Measurements from ENCODE around the gene CD209.

Gene CD209

DNA sequence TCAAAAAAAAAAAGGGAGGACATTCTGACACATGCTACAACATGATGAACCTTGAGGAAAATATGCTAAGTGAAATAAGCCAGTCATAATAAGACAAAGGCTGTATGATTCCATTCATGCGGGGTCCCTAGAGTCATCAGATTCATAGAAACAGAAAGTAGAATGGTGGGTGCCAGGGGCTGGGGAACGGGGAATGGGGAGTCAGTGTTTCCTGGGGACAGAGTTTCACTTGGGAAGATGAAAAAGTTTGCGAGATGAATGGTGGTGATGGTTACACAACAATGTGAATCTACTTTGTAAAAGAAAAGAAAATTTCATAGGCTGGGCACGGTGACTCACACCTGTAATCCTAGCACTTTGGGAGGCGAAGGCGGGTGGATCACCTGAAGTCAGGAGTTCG is 9.3 kb downstream of the CD209 start:
- DNase-seq (ENCODE audit: low spot score), result no peak

DNA sequence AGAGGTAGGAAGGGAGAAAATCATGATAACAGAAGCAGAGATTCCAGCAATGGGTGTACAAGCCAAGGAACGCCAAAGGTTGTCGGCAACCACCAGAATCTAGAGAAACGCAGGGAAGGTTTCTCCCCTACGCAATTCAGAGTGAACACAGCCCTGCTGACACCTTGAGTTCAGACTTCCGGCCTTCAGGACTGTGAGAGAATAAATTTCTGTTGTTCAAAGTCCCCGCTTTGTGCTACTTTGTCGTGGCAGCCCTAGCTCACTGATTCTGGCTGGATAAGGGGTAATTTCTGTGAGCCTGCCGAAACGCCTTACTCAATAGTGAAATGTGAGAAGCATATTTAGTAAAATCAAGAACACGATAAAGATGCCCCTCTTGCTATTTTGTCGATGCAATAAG is 10.1 kb downstream of the CD209 start:
- DNase-seq (ENCODE audit: low spot score), result no peak

DNA sequence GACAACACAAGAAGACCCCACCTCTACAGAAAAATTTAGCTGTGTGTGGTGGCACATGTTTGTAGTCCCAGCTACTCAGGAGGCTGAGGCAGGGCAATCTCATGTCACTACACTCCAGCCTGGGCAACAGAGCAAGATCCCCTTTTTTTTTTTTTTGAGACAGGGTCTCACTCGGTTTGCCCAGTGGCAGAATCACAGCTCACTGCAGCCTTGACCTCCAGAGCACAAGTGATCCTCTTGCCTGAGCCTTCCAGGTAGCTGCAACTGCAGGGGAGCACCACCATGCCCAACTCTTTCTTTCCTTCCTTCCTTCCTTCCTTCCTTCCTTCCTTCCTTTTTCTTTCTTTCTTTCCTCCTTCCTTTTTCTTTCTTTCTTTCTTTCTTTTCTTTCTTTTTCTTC is 11.2 kb downstream of the CD209 start:
- DNase-seq (ENCODE audit: low spot score), result no peak

DNA sequence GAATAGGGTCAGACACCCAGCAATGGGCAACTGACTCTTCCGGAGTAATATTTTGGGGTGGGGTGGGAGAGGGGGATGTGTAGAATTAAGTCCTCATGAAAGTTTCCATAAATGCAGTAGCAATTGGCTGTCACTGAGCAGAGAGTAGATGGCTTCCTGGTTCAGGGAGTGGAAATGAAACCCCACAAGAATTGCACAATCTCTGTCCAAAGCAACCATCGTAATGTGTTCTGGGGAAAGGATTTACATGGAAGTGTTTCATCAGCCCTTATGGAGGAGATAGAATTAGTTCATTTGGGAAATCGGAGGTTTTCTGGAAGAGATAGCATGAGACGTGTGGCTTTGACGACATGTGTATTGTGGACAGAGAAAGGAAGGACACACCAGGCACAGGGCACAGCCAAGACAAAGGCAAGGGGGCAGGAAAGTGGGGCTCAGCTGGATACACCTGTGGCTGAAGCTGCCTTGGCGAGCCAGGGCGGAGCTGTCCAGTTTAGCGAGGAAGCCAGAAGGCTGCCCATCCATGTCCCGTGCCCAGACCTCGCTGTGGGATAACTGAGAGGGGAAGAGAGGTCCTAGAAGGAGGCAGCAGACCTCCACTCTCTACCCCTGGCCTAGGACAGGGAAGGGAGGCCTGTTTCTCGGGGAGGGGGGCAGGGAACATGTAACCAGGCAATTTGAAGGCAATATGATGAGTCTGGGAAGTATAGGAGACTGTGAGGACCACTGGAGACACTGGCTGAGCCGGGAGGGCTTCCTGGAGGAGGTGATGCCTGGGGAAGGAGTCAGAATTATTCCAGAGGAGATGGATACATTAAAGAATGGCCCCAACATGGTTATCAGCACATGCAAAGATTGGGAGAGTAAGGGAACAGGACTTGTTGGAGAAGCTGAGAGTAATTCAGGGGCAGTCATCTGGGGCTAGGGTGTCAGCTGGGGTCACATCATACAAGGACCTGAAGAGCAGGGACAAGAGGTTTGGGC is 12.8 kb downstream of the CD209 start:
- DNase-seq (ENCODE audit: low spot score), result no peak

DNA sequence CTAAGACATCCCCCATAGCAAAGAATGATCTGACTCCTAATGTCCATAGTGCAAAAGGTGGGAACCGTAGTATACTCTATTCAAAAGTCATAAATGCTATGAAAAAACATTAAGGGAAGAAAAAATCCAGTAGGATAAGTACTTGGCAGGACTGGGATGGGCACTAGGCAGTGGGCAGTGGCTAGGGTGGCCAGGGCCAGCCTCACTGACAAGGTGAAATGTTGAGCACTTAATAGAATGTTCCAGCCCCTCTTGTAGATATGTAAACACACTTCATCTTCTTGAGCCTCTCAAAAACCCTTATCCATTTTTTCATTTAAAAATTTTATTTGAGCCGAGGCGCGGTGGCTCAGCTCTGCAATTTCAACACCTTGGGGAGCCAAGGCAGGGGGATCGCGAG is 14.0 kb downstream of the CD209 start:
- DNase-seq (ENCODE audit: low spot score), result no peak

DNA sequence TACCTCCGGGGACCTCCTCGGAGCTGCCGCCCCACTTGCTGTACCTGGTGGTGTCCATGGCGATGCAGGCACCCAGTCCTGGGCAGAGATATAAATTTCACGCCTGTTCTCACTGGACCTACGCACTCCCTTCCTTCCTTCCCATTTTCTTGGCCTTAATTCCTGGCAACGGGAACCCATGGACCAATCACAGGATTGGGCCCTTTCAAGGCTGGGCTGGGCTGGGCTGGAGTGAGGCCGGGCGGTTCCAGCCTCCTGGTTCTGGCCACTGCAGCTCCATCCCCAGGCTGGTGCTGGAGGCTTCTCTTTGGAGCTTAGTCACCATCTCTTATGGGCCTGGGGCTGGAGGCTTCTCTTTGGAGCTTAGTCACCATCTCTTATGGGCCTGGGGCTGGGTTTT is 15.3 kb downstream of the CD209 start, which contains the start of gene CLEC4G:
Gene CLEC4G (minus strand): TSS at position 66 of the 400 bp plus-strand sequence. CDS start 8 bp downstream, at position 58.
- DNase-seq (ENCODE audit: low spot score), result no peak

DNA sequence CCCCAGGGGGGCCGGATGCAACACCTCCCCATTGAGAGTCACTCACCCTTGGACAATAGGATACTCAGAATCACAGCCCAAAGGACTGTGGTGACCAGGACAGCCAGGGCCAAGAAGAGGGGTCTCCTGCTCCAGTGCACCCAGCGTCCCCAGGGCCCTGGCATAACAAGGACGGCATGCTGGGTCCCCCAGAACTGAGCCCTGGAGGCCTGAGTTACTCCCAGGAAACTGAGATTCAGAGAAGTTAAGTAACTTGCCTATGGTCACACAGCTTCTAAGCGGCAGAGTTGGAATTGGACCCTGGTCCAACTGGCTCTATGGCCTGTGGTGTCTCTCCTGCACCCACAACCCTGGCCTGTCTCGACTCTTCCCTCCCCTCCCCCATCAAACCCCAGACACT is 15.7 kb downstream of the CD209 start:
- DNase-seq (ENCODE audit: low spot score), result no peak

DNA sequence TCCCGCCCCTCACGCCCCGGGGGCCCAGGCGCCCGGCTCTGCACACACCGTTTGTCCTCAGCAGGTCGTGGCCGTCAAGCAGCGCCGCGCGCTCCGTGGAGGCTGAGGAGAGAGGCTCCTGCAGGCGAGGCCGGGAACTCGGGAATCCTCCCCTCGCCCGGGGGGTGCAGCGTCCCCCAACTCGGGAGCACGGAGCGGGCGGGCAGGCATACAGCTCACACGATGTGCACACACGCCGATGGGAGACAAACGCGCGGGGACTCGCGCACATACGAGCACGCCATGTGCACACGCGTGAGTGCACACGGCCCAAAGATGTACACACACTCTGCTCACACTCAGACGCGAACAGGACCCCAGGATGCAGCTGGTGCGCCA is 16.1 kb downstream of the CD209 start:
- DNase-seq (ENCODE audit: low spot score), result no peak

DNA sequence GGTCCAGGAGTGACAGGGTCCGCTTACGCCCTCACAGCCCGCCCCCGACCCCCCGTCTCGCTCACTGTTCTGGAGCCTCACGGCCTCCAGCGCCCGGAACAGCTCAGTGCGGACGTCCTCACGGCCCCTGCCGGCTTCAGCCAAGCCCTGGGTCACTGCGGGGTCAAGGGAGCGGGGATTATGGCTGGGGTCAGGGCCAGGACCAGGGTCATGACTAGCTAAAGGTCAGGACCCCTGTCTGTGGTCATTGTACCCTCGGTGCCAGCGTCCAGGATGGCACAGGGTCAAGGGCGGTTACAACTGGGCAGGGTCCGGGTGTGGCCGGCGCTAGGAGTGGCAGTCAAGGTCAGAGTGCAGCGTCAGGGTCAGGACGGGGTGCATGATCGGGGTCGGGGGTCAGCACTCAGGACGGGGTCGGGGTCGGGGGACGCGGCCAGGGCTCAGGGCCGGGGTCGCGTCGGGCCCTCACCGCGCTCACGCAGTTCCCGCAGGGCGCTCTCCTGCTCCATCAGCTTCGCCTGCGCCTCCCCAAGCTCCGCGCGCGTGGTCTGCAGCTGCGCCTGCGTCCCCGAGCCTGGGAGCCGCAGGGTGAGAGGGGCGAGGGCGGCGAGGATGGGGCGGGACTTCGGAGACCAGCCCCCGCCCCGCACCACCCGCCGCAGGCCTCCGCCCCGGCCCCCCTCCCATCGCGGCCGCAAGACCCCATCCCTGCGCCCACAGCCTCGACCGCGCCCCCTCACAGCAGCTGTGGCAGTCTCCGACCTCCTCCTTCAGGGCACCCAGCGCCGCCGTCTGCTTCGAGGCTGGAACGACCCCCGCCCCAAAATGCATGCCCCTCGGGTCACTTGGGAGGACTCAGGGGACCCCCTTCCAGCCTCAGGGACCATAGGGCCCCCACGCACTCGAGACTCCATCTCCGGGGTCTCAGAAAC is 16.8 kb downstream of the CD209 start:
- no peak for DNase-seq (ENCODE audit: low spot score)

DNA sequence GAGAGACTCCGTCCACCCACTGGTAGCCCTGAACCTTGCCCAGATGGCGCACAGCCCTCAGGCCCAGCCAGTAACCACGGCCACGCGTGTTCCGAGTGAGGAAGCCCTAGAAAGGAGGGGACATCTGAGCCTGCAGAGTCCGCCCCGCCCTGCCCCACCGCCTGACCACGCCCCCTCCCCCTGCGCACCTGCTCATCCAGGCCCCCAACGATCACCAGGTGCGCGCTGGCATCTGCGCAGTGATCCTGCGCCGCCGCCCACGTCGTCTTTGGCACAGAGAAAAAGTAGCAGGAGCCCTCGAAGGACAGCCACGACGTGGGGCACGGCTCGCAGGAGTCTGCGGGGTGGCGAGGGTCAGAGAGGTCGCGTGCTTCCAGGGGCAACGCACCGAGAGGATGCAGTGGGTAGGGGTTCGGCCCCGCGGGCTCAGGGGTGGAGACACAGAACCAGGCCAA is 17.5 kb downstream of the CD209 start:
- no peak for DNase-seq (ENCODE audit: low spot score)

DNA sequence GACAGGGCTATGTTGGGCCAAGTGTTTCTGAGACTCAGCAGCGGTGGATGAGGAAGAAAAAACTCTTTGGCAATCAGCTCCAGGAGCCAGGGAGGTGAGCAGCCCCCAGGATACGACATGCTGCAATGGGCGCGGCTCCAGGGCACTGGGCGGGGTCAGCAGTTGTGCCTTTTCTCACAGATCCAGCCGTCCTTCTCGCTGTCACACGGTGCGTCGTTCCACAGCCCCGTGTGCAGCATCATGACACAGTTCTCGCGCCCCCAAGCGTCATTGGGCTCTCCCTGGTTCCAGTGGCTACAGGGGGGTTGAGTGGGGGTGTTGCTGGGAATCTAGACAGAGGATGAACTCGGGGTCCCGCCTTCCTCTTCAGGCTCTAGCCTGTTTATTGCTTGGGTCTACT is 18.1 kb downstream of the CD209 start:
- no peak for DNase-seq (ENCODE audit: low spot score)

DNA sequence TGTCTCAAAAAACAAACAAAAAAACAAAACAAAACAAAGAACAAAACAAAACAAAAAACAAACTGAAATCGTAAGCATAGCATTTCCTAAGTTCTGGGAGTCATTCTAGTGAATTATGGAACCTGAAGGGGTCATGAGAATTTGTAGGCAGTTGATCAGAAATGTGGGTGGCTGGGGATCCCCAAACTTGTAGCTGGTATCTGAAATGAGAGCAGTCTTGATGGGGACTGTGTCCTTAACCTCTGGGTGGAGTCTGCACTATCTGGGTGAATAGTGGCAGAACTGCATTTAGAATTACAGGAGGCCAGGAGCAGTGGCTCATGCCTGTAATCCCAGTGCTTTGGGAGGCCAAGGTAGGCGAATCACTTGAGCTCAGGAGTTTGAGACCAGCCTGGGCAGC is 21.5 kb downstream of the CD209 start:
- no peak for DNase-seq (ENCODE audit: low spot score)

DNA sequence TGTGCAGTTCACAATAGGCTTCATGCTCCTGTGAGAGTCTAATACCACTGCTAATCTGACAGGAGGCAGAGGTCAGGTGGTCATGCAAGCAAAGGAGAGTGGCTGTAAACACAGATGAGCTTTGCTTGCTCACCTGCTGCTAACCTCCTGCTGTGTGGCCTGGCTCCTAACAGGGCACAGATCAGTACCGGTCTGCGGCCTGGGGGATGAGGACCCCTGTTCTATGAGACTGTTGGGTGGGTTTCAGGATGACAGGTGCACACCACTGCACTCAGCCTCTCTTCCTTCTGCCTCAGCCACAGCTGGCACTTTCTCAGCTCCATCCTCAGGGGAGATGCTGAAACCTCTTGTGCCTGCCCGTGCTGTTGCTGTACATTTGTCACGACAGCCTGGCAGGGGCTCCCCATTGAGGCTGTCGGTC is 25.1 kb downstream of the CD209 start:
- no peak for DNase-seq (ENCODE audit: low spot score)

DNA sequence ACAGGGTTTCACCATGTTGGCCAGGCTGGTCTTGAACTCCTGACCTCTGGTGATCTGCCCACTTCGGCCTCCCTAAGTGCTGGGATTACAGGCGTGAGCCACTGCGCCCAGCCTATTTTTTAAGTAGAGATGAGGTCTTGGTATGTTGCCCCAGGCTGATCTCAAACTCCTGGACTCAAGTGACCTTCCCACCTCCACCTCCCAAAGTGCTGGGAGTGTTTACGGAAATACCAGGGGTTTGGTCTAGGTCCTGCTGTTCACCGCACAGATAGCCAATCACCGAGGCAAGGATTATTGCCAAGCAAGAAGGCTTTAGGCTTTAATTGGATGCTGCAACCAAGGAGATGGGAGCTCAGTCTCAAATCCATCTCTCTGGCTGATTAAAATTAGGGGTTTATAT is 27.0 kb downstream of the CD209 start:
- DNase-seq (ENCODE audit: low spot score), result no peak

DNA sequence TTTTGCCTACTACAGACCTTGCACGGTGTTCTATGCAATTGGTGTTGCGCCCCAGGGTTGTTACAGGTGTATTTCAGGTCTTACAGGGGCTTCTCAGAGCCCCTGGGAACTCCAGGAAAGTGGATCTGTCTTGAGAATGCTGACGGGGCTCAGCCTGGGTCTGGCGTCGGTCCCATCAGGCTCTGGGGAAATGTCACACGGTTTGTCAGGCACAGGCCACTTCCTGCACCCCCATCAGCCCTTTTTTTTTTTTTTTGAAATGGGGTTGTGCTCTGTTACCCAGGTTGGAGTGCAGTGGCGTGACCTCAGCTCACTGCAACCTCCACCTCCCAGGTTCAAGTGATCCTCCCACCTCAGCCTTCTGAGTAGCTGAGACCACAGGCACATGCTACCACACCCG is 28.7 kb downstream of the CD209 start:
- no peak for DNase-seq (ENCODE audit: low spot score)

DNA sequence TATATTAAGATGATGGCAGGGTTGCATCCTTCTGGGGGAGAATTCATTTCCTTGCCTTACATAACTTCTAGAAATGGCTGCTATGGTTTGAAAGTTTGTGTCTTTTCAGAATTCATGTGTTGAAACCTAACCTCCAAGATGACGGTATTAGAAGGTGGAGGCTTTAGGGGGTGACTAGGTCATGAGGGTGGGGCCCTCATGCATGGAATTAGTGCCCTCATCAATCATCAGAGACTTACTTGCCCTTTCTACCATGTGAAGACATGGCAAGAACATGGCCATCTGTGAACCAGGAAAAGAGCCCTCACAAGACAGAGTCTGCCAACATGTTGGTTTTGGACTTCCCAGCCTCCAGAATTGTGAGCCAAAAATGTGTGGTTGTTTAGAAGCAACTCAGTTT is 30.6 kb downstream of the CD209 start:
- no peak for DNase-seq (ENCODE audit: low spot score)

DNA sequence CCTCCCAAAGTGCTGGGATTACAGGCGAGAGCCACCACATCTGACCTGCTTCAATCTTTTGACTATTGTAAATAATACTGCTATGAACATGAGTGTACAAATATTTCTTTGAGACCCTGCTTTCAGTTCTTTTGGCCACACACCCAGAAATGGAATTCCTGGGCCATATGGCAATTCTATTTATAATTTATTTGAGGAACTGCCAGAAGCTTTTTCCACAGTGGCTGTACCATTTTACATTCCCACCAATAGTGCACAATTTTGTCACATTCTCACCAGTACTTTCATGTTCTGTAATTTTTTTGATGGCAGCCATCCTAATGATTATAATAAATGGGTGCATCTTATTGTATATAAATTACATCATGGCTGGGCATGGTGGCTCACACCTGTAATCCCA is 31.7 kb downstream of the CD209 start:
- DNase-seq (ENCODE audit: low spot score), result no peak

DNA sequence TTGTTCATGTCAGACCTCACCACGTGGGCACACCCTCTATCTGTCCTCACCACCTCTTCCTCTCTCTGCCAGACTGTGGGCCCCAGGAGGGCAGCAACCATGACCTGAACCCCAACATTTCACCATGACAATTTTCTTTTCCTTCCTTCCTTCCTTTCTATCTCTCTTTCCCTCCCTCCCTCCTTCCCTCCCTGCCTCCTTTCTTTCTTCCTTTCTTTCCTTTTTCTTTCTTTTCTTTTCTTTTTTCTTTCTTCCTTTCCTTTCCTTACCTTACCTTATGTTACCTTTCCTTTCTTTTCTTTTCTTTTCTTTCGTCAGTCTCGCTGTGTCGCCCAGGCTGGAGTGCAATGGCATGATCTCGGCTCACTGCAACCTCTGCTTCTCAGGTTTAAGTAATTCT is 36.7 kb downstream of the CD209 start:
- no peak for DNase-seq (ENCODE audit: low spot score)

DNA sequence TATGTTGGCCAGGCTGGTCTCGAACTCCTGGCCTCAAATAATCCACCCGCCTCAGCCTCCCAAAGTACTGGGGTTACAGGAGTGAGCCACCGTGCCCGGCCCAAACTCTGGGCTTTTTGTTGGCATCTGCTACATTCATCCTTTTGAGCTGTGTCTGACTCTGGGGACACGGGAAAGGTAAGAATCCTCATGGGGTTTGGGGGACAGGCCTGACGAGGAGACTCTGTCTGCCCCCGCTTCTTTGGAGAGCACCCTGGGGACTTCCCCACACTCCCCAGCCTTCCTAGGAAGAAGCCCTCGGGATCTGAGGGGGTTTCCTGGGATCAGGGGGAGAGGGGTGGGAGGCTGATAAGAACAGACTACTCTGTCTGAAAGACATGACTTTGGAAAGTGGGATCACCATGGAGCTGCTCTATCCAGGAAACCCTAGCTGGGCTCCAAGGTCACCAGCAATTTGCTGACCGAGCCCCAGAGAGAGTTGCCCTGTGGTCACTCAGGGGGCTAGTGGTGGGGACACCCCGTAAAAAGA is 37.3 kb downstream of the CD209 start:
- DNase-seq (ENCODE audit: low spot score), result no peak

DNA sequence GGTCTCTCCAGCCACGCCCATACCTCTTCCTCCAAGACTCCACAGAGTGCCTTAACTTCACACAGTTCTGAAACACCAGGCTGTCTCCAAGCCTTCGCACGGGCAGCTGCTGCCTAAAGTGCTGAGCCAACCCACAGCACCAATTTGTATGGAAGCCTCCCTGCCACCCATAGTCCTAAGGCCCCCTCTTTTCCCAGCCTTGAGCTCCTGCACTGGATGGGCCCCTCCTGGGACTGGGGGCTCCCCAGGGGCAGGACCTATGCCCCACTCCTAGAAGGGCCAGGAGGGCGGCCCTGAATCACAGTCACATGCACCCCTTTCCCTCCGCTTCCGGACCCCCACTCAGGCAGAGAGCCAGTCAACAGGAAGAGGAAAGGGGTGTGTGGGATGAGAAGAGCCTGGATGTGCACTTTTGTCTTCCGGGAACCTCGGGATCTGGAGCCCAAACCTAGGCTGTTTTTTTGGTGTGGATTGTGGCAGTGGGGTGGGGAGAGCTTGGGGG is 40.3 kb downstream of the CD209 start:
- no peak for DNase-seq (ENCODE audit: low spot score)

DNA sequence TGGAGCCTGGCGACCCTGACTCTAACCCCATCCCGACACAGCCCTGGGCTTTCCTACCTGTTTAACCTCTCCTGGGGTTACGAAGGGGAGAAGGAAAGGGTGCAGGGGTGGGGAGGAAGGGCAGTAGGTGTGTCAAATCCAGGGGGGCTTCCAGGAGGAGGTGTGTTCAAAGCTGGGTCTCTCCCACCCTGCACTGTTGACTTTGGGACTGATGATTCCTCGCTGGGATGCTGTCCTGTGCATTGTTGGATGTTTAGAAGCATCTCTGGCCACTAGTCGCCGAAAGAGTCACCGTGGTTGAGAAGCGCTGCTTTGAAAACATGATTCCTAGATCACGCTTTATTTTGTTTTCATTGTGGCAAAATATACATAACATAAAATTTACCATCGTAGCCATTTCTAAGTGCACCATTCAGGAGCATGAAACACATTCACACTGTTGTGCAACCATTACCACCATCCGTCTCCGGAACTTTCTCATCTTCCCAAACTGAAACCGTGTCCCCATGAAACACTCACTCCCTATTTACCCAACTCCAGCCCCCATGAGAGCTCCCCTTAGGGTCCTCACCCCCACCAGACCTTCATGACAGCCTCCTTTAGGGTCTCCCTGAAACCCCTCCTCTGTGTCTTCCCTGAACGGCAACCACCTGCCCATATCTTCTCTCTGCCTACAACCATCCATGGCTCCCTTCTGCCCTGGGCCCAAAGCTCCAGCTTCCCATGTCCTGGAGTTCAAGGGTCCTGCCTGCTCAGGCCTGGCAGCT is 41.0 kb downstream of the CD209 start:
- no peak for DNase-seq (ENCODE audit: low spot score)

Data from CD4-positive, alpha-beta T cell treated with Interleukin-15 for 4 hours (primary cell).